GM23338 (cell line): ENCODE results near the gene POLD4. TPM values are rescaled to one million over a fixed set of nuclear protein-coding genes. Genes with fewer than 3 reads are reported as not detected.

Source experiments
- ATAC-seq: fragments of 200-7000 bp; cut with Tn5 transposase; 3 replicates; pipeline ENCODE4 v1.9.1; 2020
- DNase-seq: peaks from one replicate; pipeline ENCODE4 v3.0.0-alpha.2; 2015; ENCODE audit warnings: low spot score
- H2AFZ ChIP-seq: fragments of 200-600 bp; sonication (generic); 2 replicates; pipeline ENCODE4 v1.8.0; 2016; ENCODE audit warnings: antibody characterized with exemption, mild to moderate bottlenecking, moderate library complexity
- H3F3A ChIP-seq: fragments of 200-600 bp; sonication (generic); replicated peaks from 2 replicates; pipeline ENCODE4 v1.8.0; 2017; ENCODE audit warnings: antibody characterized with exemption, mixed run types, low read depth
- H3K27ac ChIP-seq: fragments of 200-600 bp; sonication (generic); 2 replicates; pipeline ENCODE4 v1.6.1; 2016; ENCODE audit warnings: low read depth
- H3K27me3 ChIP-seq: fragments of 200-600 bp; sonication (generic); 2 replicates; pipeline ENCODE4 v1.8.0; 2016; ENCODE audit warnings: mild to moderate bottlenecking, mixed run types, moderate library complexity; ENCODE audit not compliant: insufficient read depth
- H3K36me3 ChIP-seq: fragments of 200-600 bp; sonication (generic); 2 replicates; pipeline ENCODE4 v1.8.0; 2016; ENCODE audit warnings: mild to moderate bottlenecking; ENCODE audit not compliant: insufficient read depth
- H3K4me1 ChIP-seq: fragments of 200-600 bp; sonication (generic); 2 replicates; pipeline ENCODE4 v1.8.0; 2016; ENCODE audit warnings: mild to moderate bottlenecking, moderate library complexity; ENCODE audit not compliant: insufficient read depth
- H3K4me2 ChIP-seq: fragments of 200-600 bp; sonication (generic); 2 replicates; pipeline ENCODE4 v1.7.1; 2017; ENCODE audit warnings: mixed run types
- H3K4me3 ChIP-seq: fragments of 200-600 bp; sonication (generic); 2 replicates; pipeline ENCODE4 v1.6.1; 2016; ENCODE audit warnings: mixed run types
- H3K79me2 ChIP-seq: fragments of 200-600 bp; sonication (generic); replicated peaks from 2 replicates; pipeline ENCODE4 v1.8.0; 2017; ENCODE audit warnings: mild to moderate bottlenecking; ENCODE audit not compliant: insufficient read depth
- H3K9me2 ChIP-seq: fragments of 200-600 bp; sonication (generic); 2 replicates; pipeline ENCODE4 v1.8.0; 2017; ENCODE audit not compliant: insufficient read depth
- H4K20me1 ChIP-seq: fragments of 200-600 bp; sonication (generic); replicated peaks from 2 replicates; pipeline ENCODE4 v1.8.0; 2017; ENCODE audit warnings: mild to moderate bottlenecking; ENCODE audit not compliant: insufficient read depth
- H3K27ac Mint-ChIP-seq: 2 replicates; pipeline ENCODE4 v1.8.0; 2020; ENCODE audit warnings: inconsistent platforms, mild to moderate bottlenecking, moderate library complexity, mixed read lengths
- H3K27me3 Mint-ChIP-seq: 3 replicates; pipeline ENCODE4 v1.8.0; 2022; ENCODE audit warnings: low read depth, mild to moderate bottlenecking, moderate library complexity, mixed read lengths, inconsistent platforms; ENCODE audit not compliant: insufficient read depth, poor library complexity
- H3K36me3 Mint-ChIP-seq: 3 replicates; pipeline ENCODE4 v1.8.0; 2021; ENCODE audit warnings: low read depth, mild to moderate bottlenecking, inconsistent platforms, moderate library complexity, mixed read lengths
- H3K4me1 Mint-ChIP-seq: 3 replicates; pipeline ENCODE4 v1.8.0; 2020; ENCODE audit warnings: mild to moderate bottlenecking, inconsistent platforms, mixed read lengths
- H3K4me3 Mint-ChIP-seq: 3 replicates; pipeline ENCODE4 v1.8.0; 2021; ENCODE audit warnings: moderate library complexity, mild to moderate bottlenecking, inconsistent platforms, mixed read lengths
- H3K9me3 Mint-ChIP-seq: 3 replicates; pipeline ENCODE4 v1.8.0; 2020; ENCODE audit warnings: moderate library complexity, mild to moderate bottlenecking, inconsistent platforms, mixed read lengths
- CREB1 ChIP-seq: fragments of 250-450 bp; sonication (Bioruptor Pico); IDR thresholded peaks from 2 replicates; pipeline ENCODE4 v1.5.0; 2020; ENCODE audit warnings: low read depth, mild to moderate bottlenecking, moderate library complexity
- CTCF ChIP-seq, 2 experiments: fragments of 200-600 bp in 1 of 2; sonication (generic) in 1 of 2; conservative IDR thresholded peaks; 2 replicates each; pipeline versions ENCODE4 v1.5.1 to v1.6.1; 2016 to 2017; ENCODE audit warnings: antibody characterized with exemption in 2 of 2, low read depth in 2 of 2, mild to moderate bottlenecking in 2 of 2, moderate library complexity in 1 of 2
- EZH2phosphoT487 ChIP-seq: fragments of 200-600 bp; sonication (generic); IDR thresholded peaks from one replicate; pipeline ENCODE4 v1.8.1; 2018; ENCODE audit warnings: antibody characterized with exemption; ENCODE audit not compliant: unreplicated experiment
- POLR2AphosphoS5 ChIP-seq: IDR thresholded peaks from 2 replicates; pipeline ENCODE4 v1.6.1; 2016; ENCODE audit warnings: antibody characterized with exemption, low read depth
- ZNF114 ChIP-seq: fragments of 250-450 bp; sonication (Bioruptor Pico); IDR thresholded peaks from 2 replicates; pipeline ENCODE4 v1.5.0; 2020; ENCODE audit warnings: mild to moderate bottlenecking, moderate library complexity
- ZNF331 ChIP-seq: fragments of 250-450 bp; sonication (Bioruptor Pico); IDR thresholded peaks from 2 replicates; pipeline ENCODE4 v1.5.0; 2020; ENCODE audit warnings: low read depth, mild to moderate bottlenecking, moderate library complexity
- ZNF462 ChIP-seq: fragments of 250-450 bp; sonication (Bioruptor Pico); IDR thresholded peaks from 2 replicates; pipeline ENCODE4 v1.5.0; 2020; ENCODE audit warnings: mild to moderate bottlenecking, moderate library complexity
- polyA plus RNA-seq: library from polyadenylated mRNA; unstranded; fragments of >200 nt; fragmentation: Nextera tagmentation; extraction: Ambion mirVana; gene quantifications from 2 replicates; pipeline ENCODE4 v1.2.1, GENCODE V29; 2016
- total RNA-seq: library from RNA; depleted of rRNA; stranded (reverse); fragments of >200 nt; shearing (Covaris generic); gene quantifications from 2 replicates; pipeline ENCODE4 v1.2.3, GENCODE V29; 2014

The POLD4 gene
- total and polyA plus RNA-seq, 2 experiments from 2014 or later, result 16.2 to 23.0 TPM

GRCh38 chr11:67389477-67389876 lies 36.1 kb upstream of the POLD4 start:
- H3K4me3 ChIP-seq, result no peak overlapping the region
- H2AFZ ChIP-seq, result no peak overlapping the region
- no peaks in the 10 kb centered on the region; the same call in 2 of the 3 replicates for H3K9me3 Mint-ChIP-seq
- peaks cover 8% of the 10 kb centered on the region; the same call in 1 of the 2 replicates for H3K4me1 ChIP-seq
- H3K4me2 ChIP-seq, result no peak overlapping the region
- peak; percentile 63 for ATAC-seq
- H3K27ac Mint-ChIP-seq, result no peak overlapping the region
- TF ChIP-seq ZNF114 (CRISPR knock-in tag) (no peak), CTCF (conservative IDR thresholded peaks at IDR 0.05; ENCODE audit: low read depth in 2 of 2) (peak; percentile 69 to 89)
- H3F3A ChIP-seq, result 0 out of 2 replicates have a peak, but pooled peaks cover 8% of the 10 kb centered on the region
- no peaks in the 10 kb centered on the region; the same call in 1 of the 2 replicates for H4K20me1 ChIP-seq
- H3K4me1 Mint-ChIP-seq, result peaks cover 33% of the 10 kb centered on the region
- peaks cover 11% of the 10 kb centered on the region for H3K27me3 Mint-ChIP-seq
- H3K4me3 Mint-ChIP-seq, result peak overlapping the region; percentile 65
- no peaks in the 10 kb centered on the region for H3K36me3 ChIP-seq
- peaks cover 4% of the 10 kb centered on the region; the same call in 1 of the 2 replicates for H3K27me3 ChIP-seq
- no peak overlapping the region for H3K27ac ChIP-seq
- peak; percentile 80 for DNase-seq
- 0 out of 2 replicates have a peak, but pooled peaks cover 3% of the 10 kb centered on the region for H3K79me2 ChIP-seq
- H3K36me3 Mint-ChIP-seq, result peaks cover 10% of the 10 kb centered on the region; the same call in 2 of the 3 replicates
- no peaks in the 10 kb centered on the region for H3K9me2 ChIP-seq

GRCh38 chr11:67387518-67387917 lies 34.2 kb upstream of the POLD4 start:
- Mint-ChIP-seq H3K9me3 (no peaks in the 10 kb centered on the region; the same call in 2 of the 3 replicates), H3K27me3 (peaks cover 15% of the 10 kb centered on the region), H3K4me3 (no peak overlapping the region), H3K36me3 (no peaks in the 10 kb centered on the region; the same call in 2 of the 3 replicates), H3K27ac (no peak overlapping the region), H3K4me1 (peaks cover 31% of the 10 kb centered on the region)
- peaks cover 8% of the 10 kb centered on the region; the same call in 1 of the 2 replicates for H3K4me1 ChIP-seq
- H3K9me2 ChIP-seq, result no peaks in the 10 kb centered on the region
- H3F3A ChIP-seq, result 0 out of 2 replicates have a peak, but pooled peaks cover 8% of the 10 kb centered on the region
- peaks cover 7% of the 10 kb centered on the region; the same call in 1 of the 2 replicates for H3K27me3 ChIP-seq
- DNase-seq, result no peak
- 0 out of 2 replicates have a peak, but pooled peaks cover 3% of the 10 kb centered on the region for H3K79me2 ChIP-seq
- H3K36me3 ChIP-seq, result no peaks in the 10 kb centered on the region
- no peak overlapping the region for H3K27ac ChIP-seq
- no peak overlapping the region for H3K4me3 ChIP-seq
- no peaks in the 10 kb centered on the region; the same call in 1 of the 2 replicates for H4K20me1 ChIP-seq
- H3K4me2 ChIP-seq, result peak overlapping the region; percentile 20; the same call in 1 of the 2 replicates
- ATAC-seq, result no peak
- no peak overlapping the region for H2AFZ ChIP-seq
- TF ChIP-seq ZNF114 (CRISPR knock-in tag) (no peak), CTCF (conservative IDR thresholded peaks at IDR 0.05; ENCODE audit: low read depth in 2 of 2) (no peak), POLR2AphosphoS5 (no peak), CREB1 (no peak), ZNF331 (CRISPR knock-in tag) (no peak), EZH2phosphoT487 (no peak), ZNF462 (CRISPR knock-in tag) (no peak)
